Skeletal muscle cell (primary cell): Measurements from ENCODE around the gene CEP250.
A peak's percentile ranks its signal among the peaks of the same experiment; 100 is the strongest.
"Not testable (repeated sequence)": the region's sequence is repeated elsewhere in the genome, so short reads cannot be mapped to it uniquely, and the experiment has no call there.

Source experiments
- DNase-seq: peaks from one replicate; pipeline ENCODE4 v3.0.0-alpha.2; 2010; ENCODE audit warnings: low read depth
- H3K4me3 ChIP-seq: 2 replicates; pipeline ENCODE4 v1.5.1; 2011; ENCODE audit warnings: low read depth, mild to moderate bottlenecking, control low read depth, low read length, moderate library complexity

Gene CEP250

GRCh38 chr20:35515949-35516645, 60.7 kb downstream of the CEP250 start:
- H3K4me3 ChIP-seq: no peak overlapping the region
- peak; percentile 53 for DNase-seq

GRCh38 chr20:35517125-35517524, 61.7 kb downstream of the CEP250 start:
- DNase-seq: no peak
- no peak overlapping the region for H3K4me3 ChIP-seq

DNA sequence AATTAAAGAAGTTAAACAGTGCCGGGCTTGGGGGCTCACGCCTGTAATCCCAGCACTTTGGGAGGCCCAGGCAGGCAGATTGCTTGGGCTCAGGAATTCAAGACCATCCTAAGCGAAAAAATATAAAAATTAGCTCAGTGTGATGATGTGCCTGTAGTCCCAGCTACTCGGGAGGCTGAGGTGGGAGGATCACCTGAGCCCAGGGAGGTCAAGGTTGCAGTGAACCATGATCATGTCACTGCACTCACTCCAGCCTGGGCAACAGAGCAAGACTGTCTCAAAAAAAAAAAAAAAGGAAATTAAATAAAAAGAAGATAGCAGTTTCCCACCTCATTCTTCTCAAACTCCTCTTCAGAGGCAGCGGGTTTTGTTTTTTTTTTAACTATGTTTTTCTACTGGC, 62.4 kb downstream of the CEP250 start:
- H3K4me3 ChIP-seq, DNase-seq: not testable (repeated sequence)

- H3K4me3 ChIP-seq: no peak overlapping the region
- DNase-seq: no peak
Observed at GRCh38 chr20:35518955-35519354, 63.6 kb downstream of the CEP250 start.

DNA sequence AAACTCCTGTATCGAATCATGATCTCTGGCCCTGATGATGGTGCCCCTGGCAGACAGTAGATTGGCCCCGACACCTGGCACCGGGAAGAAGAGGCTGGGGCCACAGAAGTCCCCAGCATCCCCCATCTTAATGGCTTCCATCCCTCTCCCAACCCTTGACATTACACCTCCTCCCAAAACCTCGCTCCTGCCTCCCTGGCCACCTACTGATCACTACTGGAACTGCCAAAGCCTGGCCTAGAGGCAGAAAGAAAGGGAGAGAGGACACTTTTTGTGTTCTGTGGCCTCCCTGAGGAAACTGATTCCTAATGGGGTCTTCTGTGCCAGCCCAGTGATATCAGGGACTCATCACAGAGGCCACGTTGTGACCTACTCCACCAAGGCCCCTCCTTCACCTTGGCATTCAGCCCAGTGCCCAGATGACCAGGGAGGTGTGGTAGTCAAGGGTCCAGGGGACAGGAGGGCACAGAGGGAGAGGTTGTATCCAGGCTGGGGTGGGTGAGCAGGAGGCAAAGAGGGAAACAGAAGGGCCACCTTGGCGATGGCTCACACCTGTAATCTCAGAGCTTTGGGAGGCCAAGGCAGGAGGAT, 68.0 kb downstream of the CEP250 start:
- no peak overlapping the region for H3K4me3 ChIP-seq
- DNase-seq: no peak

DNA sequence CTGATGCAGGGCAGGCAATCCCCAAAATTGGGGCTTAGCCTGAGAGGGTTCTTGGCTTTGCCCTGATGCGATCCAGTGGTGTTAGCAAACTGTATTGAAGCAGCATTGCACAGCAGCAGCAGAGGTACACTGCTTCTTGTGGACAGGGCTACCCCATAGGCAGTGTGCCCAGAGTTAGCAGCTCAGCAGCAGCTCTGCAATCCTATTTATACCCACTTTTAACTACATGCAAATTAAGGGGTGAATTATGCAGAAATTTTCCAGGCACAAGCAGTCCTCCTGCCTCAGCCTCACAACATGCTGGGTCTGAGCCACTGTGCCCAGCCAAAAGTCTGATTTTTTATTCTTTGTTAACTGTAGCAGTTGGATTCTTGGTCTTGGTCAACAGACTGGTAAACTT, 70.2 kb downstream of the CEP250 start:
- DNase-seq: no peak
- H3K4me3 ChIP-seq: no peak overlapping the region

- no peak overlapping the region for H3K4me3 ChIP-seq
- no peak for DNase-seq
Observed at GRCh38 chr20:35527122-35527769, 71.8 kb downstream of the CEP250 start.

GRCh38 chr20:35529552-35529951, 74.2 kb downstream of the CEP250 start, which contains the start of gene C20orf173:
TSS of gene C20orf173 (minus strand) at chr20:35529652. CDS start at chr20:35529373, 279 bp downstream.
- no peak within 1 kb of the TSS for H3K4me3 ChIP-seq
- DNase-seq: no peak

GRCh38 chr20:35539756-35540212, 84.4 kb downstream of the CEP250 start:
- DNase-seq: no peak

DNA sequence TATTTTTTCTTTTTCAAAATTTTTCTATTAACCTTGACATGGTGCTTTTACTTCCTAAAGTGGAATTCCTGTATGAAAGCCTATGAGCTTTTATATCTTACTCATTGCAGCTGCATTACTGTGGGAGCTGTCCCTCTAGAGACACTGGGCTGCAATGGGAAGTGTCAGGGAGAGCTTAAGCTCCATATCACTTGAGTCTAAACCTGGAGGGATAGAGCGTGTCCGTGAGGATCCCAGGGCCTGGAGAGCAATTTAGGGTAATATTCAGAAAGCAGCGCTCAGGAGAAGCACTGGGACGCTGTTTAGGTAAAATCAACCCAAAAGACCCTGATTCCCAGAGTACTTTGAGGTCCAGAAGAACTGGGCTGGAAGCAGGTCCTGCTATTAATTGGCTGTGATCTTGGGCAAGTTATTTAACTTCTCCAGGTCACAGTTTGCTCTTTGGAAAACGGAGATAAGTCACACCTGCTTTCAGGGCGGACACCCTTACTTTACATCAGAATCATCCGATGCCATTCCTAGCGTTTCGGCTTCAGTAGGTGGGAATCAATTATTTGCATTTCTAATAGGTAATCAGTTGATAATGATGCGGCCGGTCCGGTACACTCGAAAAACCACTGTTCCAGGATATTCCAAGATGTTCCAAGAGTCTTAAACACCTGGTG, 85.9 kb downstream of the CEP250 start:
- DNase-seq: no peak
- peak overlapping the region; percentile 96 for H3K4me3 ChIP-seq

More at GRCh38 chr20:35539756-35540212, 84.4 kb downstream of the CEP250 start:
- H3K4me3 ChIP-seq: no peak overlapping the region

- H3K4me3 ChIP-seq: peak within 1 kb of the TSS; percentile 96
- DNase-seq: peak; percentile 78
Observed at GRCh38 chr20:35541783-35542662, 86.6 kb downstream of the CEP250 start, which contains the start of gene ERGIC3. TSS of gene ERGIC3 (plus strand) at chr20:35542078. CDS start at chr20:35542098, 20 bp downstream.

DNA sequence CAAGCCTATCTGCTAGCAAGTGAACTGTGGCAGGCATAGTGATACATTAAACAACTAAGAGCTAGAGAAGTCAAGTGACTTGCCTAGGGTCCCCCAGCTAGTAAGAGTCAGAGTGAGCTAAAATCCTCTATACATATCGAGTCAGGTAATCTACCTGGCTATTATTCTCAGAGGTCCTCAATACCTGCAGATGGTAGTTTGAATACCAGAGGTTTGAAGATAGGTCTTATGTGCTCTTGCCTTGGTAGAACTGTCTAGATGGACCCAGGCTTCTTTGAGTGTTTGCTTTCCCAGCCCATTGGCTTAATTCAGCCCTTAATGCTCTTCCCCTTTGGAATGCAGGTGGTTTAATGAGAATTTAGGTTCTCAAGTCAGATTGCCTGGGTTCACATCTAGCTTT, 87.6 kb downstream of the CEP250 start:
- H3K4me3 ChIP-seq: no peak overlapping the region
- DNase-seq: no peak

DNA sequence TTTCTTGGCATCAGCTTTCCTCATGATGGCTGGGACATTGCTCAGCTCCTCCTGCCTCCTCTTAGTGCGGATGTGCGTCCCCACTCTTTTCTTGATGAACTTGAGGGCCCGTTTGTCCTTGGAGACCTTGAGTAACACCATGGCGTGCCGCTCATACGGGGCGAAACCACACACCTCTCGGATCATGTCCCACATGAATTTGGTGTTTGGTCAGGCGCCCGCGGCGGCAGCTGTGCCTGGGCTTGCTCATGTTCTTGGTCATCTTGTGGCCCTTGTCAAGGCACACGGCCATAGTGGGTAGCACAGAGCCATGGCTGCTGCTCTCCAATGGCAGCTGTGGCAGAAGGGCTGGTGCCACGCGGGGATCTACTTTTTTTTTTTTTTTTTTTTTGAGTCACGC, 89.0 kb downstream of the CEP250 start:
- H3K4me3 ChIP-seq: no peak overlapping the region
- DNase-seq: no peak

- DNase-seq, H3K4me3 ChIP-seq: not testable (repeated sequence)
Observed at GRCh38 chr20:35544941-35545340, 89.5 kb downstream of the CEP250 start.

GRCh38 chr20:35546127-35546526, 90.7 kb downstream of the CEP250 start:
- no peak overlapping the region for H3K4me3 ChIP-seq
- DNase-seq: no peak

- no peak for DNase-seq
- no peak overlapping the region for H3K4me3 ChIP-seq
Observed at GRCh38 chr20:35547329-35547728, 91.9 kb downstream of the CEP250 start.

GRCh38 chr20:35551503-35551902, 96.1 kb downstream of the CEP250 start:
- no peak overlapping the region for H3K4me3 ChIP-seq
- no peak for DNase-seq

- H3K4me3 ChIP-seq: no peak overlapping the region
- DNase-seq: no peak
Observed at GRCh38 chr20:35552914-35553313, 97.5 kb downstream of the CEP250 start.

GRCh38 chr20:35555461-35555860, 100.1 kb downstream of the CEP250 start:
- not testable (repeated sequence) for DNase-seq, H3K4me3 ChIP-seq
